HG02938 (cell line): ENCODE measurements around the gene MYCL.
"Not testable (repeated sequence)": the region's sequence is repeated elsewhere in the genome, so short reads cannot be mapped to it uniquely, and the experiment has no call there.

Experiments used
- ATAC-seq: cut with Tn5 transposase; IDR thresholded peaks from one replicate; pipeline ENCODE4 v1.9.1; 2021; ENCODE audit warnings: mild to moderate bottlenecking, moderate library complexity; ENCODE audit not compliant: unreplicated experiment

MYCL gene

DNA sequence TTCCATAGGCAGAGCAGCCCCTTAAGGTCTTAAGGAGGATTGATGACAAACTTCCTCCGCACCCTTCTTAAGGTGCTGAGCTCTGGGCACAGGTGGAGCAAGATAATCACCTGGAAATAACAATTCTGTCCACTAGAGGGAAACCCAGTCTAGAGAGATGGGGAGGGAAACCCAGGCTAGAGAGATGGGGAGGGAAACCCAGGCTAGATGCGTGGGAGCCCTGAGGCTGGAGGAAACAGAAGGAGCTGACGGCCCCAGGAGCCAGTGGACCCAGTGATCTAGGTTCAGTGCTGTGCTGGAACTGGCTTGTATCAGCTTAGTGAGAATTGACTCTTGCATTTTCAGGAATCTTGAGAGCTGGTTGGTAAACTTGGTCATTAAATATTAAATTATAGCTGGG lies 17.8 kb upstream of the MYCL start:
- ATAC-seq = no peak

DNA sequence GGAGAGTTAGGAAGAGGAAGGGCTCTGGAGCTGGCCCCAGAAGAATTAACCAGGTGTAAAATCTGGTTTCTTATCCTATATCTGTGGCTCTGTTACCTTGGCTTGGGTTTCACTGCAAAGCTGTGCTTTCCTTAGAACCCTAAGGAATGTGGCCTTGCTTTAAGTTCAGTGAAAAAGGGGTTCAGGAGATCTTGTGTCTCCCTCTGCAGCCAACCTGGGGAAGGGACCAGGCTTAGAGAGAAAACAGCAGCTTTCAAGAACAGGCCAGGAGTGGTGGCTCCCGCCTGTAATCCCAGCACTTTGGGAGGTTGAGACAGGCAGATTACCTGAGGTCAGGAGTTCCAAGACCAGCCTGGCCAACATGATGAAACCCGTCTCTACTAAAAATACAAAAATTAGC lies 16.1 kb upstream of the MYCL start:
- ATAC-seq = no peak

DNA sequence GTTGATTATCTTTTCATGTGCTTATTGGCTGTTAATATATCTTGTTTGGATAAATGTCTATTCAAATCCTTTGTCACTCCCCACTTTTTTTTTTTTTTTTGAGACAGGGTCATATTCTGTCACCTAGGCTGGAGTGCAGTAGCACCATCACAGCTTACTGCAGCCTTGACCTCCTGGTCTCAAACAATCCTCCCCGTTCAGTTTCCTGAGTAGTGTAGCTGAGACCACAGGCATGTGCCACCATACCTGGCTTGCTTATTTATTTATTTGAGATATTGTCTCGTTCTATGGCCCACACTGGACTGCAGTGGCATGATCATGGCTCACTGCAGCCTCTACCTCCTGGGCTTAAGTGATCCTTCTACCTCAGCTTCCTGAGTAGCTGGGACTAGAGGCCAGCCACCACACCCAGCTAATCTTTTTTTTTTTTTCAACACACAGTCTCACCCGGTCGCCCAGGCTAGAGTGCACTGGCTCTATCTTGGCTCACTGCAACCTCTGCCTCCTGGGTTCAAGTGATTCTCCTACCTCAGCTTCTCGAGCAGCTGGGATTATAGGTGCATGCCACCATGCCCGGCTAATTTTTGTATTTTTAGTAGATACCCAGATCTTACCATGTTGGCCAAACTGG lies 13.9 kb upstream of the MYCL start:
- no peak for ATAC-seq

GRCh38 chr1:39913136-39913535 lies 11.4 kb upstream of the MYCL start:
- ATAC-seq = not testable (repeated sequence)

DNA sequence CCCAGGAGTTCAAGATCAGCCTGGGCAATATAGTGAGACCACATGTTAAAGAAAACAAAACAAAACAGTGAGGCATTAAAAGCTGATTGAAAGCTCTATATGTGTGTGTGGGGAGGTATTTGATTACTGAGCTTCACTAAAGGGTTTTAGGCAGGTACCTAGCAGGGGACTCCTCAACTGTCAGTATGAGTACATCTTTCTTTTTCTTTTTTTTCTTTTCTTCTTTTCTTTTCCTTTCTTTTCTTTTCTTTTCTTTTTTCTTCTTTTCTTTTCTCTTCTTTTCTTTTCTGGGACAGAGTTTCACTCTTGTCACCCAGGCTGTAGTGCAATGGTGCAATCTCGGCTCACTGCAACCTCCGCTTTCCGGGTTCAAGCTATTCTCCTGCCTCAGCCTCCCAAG lies 8.5 kb upstream of the MYCL start:
- ATAC-seq = no peak

- ATAC-seq = no peak
These were observed 6.8 kb upstream of the MYCL start for GRCh38 chr1:39908534-39908933.

- ATAC-seq = no peak
These were observed 6.1 kb upstream of the MYCL start for GRCh38 chr1:39907528-39908453.

DNA sequence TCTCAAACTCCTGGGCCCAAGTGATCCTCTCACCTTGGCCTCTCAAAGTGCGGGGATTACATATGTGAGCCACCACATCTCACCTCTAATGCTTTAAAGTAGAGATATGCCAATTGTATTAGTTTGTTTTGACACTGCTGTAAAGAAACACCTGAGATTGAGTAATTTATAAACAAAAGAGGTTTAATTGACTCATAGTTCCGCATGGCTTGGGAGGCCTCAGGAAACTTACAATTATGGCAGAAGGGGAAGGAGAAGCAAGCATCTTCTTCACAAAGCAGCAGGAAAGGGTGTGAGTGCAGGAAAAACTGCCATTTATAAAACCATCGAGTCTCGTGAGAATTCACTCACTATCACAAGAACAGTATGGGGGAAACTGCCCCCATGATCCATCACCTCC lies 3.5 kb upstream of the MYCL start:
- no peak for ATAC-seq

DNA sequence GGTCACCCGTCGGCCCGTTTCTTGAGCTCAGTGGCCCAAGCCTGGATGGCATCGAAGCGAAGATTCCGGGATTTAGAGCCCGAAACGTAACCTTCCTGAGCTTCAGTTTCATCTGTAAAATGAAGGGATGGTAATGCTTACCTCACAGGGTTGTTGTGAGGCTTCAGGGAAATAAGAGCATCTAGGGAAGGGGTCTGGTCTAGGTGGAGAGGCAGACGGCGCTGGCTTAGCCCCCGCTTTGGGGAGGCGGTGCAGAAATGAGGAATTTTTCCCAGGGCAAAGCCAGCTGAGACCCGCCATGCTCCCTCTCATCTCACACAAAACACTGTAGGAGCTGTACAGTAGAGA lies 717 bp upstream of the MYCL start:
- ATAC-seq = no peak

GRCh38 chr1:39901464-39901713 lies 328 bp downstream of the MYCL start:
- ATAC-seq = peak; percentile 14

GRCh38 chr1:39900662-39901463 lies 854 bp downstream of the MYCL start:
- peak; percentile 4 for ATAC-seq

DNA sequence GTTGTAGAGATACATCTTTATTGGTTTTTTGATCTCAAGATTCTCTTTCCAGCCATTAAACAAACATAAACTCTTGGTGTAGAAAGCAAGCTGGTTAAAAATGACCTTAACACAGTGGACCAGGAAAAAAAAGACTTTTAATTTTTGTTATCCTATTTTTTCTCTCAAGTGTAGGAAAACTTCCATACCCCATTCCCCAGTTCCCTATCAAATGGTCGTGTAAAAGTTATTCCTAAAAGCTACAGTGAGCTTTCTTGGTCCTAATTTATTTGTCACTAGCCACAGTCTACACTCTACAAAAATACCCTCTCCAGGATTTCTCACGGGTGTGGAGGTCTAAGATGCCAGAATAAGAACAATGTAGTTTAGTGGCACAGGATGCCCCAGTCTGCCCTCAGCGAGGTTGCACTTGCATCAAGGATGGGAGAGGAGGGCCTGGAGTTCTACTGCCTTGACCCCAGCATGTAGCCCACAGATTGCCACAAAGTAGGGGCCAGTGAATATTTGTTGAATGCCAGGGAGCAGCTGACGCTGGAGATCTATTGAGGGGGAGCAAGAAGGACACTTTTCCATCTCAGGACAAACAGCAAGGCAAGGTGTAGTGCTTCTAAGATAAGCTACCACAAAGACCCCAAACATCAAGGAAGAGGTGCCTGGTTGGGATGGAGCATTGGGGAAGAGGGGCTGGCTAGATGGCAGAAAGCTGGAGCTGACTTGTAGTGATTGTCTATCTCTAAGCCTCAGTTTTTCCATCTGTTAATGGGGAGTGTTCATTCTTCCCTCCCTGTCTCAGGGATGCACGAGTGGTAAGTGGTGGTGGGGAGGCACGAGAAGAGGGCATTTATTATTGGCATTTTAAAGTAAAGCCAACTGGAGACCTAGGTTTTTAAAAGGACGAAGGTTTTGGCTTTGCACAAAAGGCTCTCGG lies 1.8 kb downstream of the MYCL start:
- ATAC-seq = no peak

GRCh38 chr1:39898648-39899603 lies 2.8 kb downstream of the MYCL start:
- ATAC-seq = no peak

DNA sequence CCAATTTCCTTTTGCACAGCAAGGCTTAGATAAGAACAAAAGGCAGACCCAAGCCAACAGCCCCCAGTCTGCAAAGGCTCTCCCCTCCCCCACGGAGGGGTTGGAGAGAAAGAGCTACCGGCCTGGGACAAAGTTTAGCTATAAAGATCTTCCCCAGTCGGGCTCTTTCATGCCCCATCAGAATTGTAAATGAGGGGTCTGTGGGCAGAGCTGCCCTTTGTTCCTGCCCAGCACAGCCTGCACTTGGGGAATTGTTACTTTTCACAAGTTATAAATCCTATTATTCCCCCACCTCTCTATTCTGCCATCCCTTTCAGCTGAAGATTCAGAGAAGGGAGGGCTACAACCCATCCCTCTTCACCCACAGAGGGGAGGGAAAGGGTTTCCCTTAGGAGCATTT lies 3.5 kb downstream of the MYCL start:
- no peak for ATAC-seq

DNA sequence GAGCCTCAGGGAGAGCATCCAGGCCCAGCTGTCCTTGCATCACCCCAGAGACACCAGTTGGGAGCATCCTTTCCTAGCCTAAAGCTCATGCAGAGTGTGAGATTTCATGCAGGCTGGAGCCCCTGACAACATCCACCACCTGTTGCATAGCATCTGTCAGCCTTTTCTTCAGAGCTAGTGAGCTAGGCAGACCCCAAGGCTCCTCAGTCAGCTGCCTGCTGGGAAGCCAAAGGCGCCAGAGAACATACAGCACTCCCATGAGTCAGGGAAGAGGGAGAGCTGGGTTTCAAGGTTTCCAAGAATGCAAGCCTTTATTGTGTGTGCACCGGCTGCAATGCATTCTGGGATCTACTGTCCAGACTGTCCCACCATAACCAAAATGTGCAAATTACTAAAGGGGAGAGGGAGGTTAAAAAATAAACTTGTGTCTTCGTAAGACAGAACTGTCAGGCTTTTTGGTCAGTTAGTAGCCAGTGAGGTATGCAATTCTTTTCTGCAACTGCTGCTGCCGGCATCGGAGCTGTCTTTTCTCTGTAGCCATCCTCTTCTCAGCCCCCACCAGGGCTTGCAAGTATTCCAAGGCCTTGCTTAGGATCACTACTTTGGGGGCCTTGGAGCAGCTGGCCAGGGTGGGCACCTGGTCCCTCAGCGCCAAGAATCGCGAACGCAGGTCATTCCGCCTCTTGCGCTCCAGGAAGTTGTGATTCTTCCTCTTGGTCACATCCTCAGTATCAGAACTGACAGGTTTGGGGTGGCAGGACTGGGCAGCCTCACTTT lies 4.6 kb downstream of the MYCL start:
- no peak for ATAC-seq

- no peak for ATAC-seq
These were observed 5.8 kb downstream of the MYCL start for GRCh38 chr1:39895731-39896480.

- no peak for ATAC-seq
These were observed 6.7 kb downstream of the MYCL start for GRCh38 chr1:39894884-39895495.
